ENCODE results near the gene ADARB1.

Gene ADARB1

GRCh38 chr21:45056917-45057560, 17.3 kb upstream of the ADARB1 start:
- no peak overlapping the region for H3K27ac ChIP-seq
- TF ChIP-seq ZFX (IDR thresholded peaks at IDR 0.05; ENCODE audit: borderline replicate concordance) (no peak), CTCF (IDR thresholded peaks at IDR 0.05) (no peak)

GRCh38 chr21:45057886-45058285, 16.5 kb upstream of the ADARB1 start:
- no peak for TF ChIP-seq CTCF (IDR thresholded peaks at IDR 0.05)
- TF ChIP-seq ZFX (IDR thresholded peaks at IDR 0.05; ENCODE audit: borderline replicate concordance): no peak
- H3K27ac ChIP-seq: no peak overlapping the region

- no peak for TF ChIP-seq ZFX (IDR thresholded peaks at IDR 0.05; ENCODE audit: borderline replicate concordance)
- no peak for TF ChIP-seq CTCF (IDR thresholded peaks at IDR 0.05)
- no peak overlapping the region for H3K27ac ChIP-seq
These were observed 15.3 kb upstream of the ADARB1 start for GRCh38 chr21:45059121-45059520.

- TF ChIP-seq CTCF (IDR thresholded peaks at IDR 0.05) (no peak), ZFX (IDR thresholded peaks at IDR 0.05; ENCODE audit: borderline replicate concordance) (no peak)
- no peak overlapping the region for H3K27ac ChIP-seq
These were observed 14.3 kb upstream of the ADARB1 start for GRCh38 chr21:45060089-45060488.

GRCh38 chr21:45060675-45061311, 13.6 kb upstream of the ADARB1 start:
- H3K27ac ChIP-seq: no peak overlapping the region
- TF ChIP-seq ZFX (IDR thresholded peaks at IDR 0.05; ENCODE audit: borderline replicate concordance): no peak
- no peak for TF ChIP-seq CTCF (IDR thresholded peaks at IDR 0.05)

- no peak overlapping the region for H3K27ac ChIP-seq
- no peak for TF ChIP-seq ZFX (IDR thresholded peaks at IDR 0.05; ENCODE audit: borderline replicate concordance)
- no peak for TF ChIP-seq CTCF (IDR thresholded peaks at IDR 0.05)
These were observed 10.3 kb upstream of the ADARB1 start for GRCh38 chr21:45064091-45064490.

GRCh38 chr21:45064618-45065399, 9.6 kb upstream of the ADARB1 start:
- H3K27ac ChIP-seq: no peak overlapping the region
- TF ChIP-seq CTCF (IDR thresholded peaks at IDR 0.05) (no peak), ZFX (IDR thresholded peaks at IDR 0.05; ENCODE audit: borderline replicate concordance) (no peak)

Measured in 22Rv1 (cell line).